NCI-H2029 treated with DMSO at 0.1 percent for 48 hours (cell line): ENCODE data around the gene TPRA1.

Experiments used
- DNase-seq: peaks from one replicate; lab custom pipeline; 2025; lab: John Stamatoyannopoulos, UW

The TPRA1 gene

DNA sequence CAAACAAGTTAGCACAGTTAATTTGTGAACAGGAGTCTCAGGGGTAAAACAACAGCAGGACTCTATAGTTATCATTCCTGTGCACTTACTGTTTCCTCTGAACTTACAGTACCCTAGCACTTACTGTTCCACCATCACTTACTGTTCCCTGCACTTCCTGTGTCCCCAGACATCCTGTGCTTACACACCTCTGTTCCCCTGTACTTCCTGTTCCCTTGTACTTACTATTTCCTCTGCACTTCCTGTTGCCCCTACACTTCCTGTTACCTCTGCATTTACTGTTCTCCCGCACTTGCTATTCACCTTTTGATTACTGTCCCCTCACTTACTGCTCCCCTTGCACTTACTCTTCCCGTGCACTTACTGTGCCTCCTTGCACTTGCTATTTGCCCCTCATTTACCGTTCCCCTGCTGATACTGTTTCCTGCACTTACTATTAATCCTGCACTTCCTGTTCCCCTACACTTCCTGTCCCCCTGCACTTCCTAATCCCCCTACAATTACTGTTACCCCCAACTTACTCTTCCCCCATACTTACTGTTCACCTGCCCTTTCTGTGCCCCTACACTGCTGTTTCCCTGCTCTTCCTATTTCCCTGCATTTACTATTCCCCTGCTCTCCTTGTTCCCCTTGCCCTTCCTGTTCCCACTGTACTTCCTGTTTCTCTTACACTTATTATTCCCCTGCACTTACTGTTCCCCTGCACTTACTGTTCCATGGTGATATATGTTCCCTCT, 30.3 kb downstream of the TPRA1 start:
- no peak for DNase-seq

DNA sequence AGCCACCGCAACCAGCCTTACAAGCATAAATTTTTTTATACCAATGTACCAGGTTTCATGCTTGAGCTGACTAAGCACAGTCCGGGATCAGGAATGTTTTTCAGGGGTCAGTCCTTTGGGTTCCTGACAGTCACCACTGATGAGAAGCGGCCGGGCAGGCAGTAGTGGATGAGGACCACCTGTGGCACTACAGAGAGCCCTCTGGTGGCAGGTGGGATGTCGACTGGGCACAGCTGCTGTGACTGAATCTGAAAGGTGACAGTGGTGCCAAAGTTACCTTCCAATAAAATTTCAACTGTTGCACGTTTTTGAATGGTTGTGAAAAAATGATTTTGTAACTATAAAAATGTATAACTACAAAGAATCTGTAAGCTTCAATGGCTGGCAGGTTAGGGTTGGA, 34.0 kb downstream of the TPRA1 start:
- DNase-seq, result no peak

DNA sequence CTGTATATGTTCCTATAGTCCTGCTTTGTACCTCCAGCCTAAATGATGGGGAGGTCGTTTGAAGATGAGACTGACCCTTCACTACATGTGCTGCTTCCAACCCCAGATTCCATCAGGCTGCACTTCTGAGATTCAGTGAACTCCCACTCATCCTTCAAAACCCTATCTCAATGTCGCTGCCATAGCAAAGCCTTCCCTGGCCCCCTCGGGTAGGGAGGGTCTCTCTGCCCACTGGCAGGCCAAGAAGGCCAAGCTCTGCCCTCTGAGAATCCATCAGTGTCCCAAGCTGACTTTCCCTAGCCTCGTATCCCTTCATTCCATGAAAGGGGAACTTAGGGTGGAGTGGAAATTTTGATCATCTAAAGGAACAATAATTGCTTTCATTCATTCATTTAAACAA, 35.4 kb downstream of the TPRA1 start:
- DNase-seq, result no peak

- no peak for DNase-seq
Measured at GRCh38 chr3:127552038-127552437, 38.5 kb downstream of the TPRA1 start.

- no peak for DNase-seq
Measured at GRCh38 chr3:127551178-127551577, 39.4 kb downstream of the TPRA1 start.

DNA sequence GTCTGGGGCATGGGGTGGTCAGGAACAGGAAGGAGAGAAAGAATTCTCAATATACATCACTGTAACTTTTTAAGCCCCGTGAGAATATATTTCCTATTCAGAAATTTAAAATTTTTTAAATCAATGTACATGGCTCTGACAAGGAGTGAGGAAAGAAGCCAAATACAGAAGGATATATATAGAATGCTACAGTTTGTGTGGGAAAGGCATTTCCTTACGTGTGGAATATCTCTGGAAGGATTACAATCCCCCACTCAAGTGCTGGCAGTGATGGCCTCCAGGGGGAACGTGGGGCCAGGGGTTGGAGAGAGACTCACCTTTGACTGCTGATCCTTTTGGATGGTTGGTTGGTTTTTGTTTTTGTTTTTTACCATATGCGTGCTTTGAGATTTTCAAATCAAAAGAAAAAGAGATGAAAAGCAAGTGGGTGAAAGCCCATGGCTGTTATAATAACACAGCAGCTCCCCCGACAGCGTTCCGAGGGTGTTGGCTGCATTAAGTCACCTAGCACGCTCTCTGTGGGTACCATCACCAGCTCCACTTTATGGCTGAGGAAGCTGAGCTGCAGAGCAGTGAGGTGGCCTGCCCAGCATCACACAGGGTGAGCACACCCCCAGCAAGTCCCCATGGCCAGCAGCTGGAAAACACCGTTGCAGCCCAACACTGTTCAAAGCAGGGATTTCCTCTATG, 39.9 kb downstream of the TPRA1 start:
- DNase-seq, result no peak

DNA sequence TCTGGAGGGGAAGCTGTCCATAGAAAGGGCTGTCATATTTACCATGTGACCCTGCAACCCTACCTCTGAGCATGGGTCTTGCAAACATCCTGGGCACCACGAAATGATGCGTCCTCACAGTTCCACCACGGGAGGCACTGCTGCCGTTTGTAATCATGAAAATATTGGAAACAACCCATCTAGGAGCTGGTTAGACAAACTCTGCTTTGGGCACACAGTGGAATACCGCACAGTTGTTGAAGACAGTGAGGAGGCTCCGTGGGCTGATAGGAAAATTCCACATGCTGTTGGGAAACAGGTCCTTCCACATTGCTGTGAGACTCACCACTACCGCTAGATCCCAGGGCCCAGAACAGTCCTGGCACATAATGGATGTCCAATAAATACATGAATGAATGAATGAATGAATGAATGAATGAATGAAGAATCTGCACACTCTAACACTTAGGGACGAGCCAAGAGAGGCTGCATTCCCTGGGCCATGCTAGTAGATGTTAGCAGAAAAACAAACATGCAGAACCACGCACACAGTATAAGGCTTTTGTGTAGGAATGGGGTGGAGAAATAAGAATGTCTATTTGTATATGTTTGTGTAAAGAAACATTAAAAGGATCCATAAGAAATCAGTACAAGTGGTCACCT, 40.6 kb downstream of the TPRA1 start:
- DNase-seq, result no peak

DNA sequence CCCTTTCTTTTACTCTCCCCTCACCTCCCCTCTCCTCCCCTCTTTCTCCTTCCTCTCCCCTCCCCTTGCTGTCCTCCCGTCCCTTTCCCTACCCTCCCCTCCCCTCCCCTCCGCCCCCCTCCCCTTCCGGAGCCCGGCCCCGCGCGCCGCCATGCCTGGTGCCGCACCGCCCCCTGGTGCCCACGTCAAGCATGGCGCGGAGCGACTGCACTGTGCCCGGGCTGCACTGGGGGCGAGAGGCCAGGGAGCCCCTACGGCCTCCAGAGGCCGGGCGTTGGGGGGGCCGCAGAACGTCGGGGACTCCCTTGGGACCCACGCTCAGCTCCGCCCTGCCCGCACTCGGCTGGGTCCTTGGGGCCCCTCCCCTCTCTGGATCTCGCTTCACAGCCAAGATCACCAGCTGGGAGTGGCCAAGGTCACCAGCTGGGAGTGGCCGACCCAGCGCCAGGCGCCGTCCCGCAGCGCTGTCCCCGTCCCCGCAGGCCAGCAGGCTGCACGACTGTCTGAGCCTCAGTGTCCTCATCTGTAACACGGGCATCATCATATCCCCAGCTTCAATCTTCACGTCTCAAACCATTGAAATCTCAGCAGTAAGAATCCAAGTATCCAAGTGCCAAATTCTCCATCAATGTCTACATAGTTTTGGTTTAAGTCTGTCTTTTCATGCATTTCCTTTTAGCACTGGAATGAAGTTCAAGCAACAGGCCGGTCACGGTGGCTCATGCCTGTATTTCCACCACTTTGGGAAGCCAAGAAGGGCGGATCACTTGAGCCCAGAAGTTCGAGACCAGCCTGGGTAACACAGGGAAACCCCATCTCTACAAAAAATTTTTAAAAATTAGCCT, 42.5 kb downstream of the TPRA1 start:
- DNase-seq, result peak; percentile 20

DNA sequence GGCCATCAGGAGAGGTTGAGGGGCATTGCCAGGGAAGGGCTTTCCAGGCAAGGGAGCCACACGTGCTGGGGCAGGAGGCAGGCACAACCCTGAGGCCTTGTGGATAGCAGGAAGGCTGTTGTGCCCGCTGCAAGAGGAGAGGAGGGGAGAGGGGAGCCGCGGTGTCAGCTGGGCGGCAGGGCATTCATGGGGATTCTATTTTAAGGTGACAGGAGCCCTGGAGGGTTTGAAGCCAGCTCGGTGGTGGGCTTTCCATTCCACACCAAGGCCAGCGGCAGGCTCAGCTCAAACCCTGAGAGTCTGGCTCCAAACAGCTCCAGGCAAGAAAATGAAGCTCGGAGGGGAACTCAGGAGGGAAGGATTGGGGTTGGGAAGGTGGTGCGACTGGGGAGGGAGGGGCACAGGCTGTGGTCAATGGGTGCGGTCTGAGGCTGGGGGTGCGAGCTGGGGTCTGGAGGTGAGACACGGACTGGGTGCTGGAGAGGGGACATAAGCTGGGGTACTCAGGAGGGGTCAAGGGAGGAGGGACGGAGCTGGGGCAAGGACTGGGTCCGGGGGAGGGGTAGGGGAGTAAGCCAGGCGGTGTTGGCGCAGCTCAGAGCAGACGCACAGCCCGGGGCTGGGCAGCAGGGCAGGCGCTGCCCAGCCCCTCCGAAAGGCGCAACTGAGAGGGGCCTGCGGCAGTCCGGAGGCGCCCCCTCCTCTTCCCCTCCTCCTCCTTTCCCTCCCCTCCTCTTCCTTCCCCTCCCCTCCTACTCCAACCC, 43.4 kb downstream of the TPRA1 start:
- DNase-seq, result no peak

DNA sequence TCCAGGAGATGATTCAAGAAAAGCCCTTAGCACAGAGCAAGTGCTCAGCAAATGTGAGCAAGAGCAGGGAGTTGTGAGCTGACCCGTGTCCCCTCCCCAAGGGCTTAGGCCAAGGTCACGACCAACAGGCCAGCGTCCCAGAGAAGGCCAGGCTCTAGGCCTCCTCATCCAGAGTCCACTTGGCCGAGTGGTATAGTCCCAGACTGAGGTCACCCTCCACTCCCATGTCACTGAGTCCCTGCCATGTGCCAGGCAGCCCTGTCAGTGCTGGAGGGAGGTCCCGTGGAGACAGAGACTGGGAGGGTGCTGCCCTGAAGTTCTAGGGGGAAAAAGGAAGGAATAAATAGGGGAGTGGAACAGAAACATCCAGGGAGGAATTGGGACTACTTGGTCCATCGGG, 44.0 kb downstream of the TPRA1 start:
- no peak for DNase-seq

- DNase-seq, result no peak
Measured at GRCh38 chr3:127545711-127546457, 44.6 kb downstream of the TPRA1 start.

DNA sequence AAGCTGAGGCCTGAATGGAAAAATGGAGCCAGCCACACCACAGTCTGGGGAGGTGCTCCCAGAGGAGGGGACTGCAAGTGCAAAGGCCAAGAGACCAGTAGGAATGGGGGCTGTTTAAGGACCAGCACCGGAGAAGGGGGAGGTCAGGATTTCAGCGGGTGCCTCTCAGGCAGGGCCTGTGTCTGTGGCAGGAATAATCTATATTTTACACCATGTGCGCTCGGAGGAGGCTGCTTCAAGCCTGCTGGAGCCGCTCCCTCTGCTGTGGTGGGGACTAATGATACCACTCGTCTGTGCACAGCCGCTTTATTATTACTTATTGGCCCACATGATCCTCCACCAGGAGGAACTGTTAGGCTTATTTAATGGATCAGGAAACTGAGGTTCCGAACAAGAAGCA, 45.3 kb downstream of the TPRA1 start:
- DNase-seq, result no peak

GRCh38 chr3:127544803-127545201, 45.7 kb downstream of the TPRA1 start:
- DNase-seq, result no peak

DNA sequence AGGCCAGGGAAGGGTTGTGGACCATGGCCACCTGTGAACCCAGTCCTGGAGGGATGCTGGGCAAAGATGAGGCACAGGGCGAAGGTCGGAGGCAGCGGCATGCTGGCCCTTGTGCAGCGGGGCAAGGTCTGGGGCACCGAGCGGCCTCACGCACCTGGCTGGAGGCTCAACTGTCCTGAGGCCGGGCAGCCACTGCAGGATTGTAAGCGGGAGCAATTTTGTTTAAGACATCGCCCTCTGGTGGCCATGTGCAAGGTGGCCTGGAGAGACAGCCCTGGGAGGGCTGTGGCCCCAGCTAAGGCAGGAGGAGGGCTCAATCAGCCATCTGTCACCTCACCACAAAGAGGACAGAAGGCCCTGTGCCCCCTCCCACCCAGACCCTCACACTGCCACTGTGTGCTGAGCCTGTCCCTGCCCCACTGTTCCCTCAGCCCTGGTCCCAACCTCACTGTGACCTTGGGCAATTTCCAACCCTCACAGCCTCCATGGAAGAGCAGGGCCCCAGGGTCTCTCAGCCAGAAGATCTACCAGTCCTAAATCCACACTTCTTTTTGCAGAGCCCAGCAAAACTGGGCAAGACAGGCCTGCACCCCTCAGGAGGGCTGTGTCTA, 46.2 kb downstream of the TPRA1 start:
- DNase-seq, result peak; percentile 66

DNA sequence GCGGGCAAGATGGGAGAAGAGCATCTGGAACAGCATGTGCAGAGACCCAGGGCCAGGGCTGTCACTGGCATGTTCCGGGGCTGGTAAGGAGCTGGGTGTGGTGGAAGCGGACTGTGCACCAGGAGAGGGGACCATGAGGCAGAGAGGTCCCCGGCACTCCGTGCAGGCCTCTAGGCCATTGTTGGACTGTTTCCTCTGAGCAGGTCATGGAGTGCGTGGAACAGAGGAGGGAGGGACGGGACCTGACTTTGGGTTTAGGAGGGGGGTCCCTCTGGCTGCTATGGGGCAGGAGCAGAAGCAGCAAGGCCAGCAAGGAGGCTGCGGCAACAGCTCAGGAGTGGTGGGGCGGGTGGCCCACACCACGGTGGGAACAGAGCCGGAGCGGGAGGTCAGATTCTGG, 47.1 kb downstream of the TPRA1 start:
- DNase-seq, result no peak

DNA sequence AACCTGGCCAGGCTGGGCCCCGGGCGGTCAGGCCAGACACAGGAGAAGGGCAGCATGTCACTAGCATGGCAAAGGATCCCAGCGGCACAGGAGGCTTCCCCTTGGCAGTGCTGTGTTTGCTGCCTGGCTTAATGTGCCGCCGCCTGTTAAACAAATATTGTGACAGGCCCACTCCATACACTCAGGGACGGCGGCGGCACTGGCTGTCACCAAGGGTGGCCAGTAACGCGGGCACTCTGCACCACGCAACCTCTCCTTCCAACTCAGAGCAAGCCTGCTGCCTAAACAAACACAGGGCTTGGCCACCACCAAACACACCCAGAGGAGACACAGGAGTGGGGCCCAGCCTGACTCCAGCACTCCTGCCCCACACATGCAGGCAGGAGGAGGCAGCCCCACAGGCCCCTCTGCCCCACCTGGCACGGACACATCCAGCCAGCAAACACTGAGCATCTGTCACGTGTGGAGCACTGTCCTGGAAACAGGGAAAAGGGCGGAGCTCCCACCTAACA, 48.0 kb downstream of the TPRA1 start:
- DNase-seq, result peak; percentile 94

- DNase-seq, result no peak
Measured at GRCh38 chr3:127541320-127541719, 49.2 kb downstream of the TPRA1 start.

DNA sequence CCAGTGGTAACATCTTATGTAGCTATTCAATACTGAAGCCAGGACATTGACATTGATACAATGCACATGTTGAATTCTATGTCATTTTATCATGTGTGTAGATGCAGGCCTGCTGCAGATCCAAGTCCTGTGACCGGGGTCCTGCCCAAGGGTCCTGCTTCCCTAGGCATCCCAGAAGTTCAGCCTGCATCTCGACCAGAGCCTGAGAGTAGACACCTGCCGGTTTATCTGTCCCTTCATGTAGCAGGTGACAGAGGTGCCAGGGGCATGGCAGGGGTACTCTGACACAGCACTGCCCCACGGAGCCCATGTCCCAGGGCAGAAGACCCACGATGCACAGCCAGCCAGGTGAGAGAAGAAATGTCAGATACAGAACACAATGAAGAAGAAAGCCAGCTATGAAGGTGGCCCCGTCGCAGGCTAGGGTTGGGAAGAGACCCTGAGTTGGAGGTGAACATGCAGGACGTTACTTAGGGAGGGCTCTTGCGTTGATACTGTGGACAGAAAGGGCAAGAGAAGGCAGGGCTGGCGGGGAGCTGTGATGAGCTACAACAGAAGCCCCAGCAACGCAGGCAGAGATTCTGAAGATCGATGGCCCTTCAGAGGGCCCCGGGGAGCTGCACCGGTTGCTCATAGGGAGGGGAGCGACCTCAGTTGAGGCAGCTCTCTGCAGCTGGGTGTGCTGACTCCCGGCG, 51.0 kb downstream of the TPRA1 start:
- no peak for DNase-seq

DNA sequence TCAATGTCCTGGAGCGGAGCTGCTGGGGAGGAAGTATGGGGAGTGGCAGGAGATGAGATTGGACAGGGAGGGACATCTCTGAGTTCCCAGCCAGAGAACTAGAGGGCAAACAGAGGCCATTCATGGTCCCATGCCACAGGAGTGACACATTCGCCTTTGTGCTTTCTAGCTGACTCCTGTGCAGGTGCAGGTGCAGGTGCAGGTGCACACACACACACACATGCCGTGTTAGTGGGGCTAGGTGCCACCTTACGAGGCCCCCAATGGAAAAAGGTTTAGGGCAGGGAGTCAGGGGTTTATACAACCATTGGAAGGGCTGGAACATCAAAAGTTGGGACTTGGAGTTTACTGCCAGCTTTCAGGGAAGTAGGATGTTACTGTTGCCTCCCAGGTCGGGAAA, 52.0 kb downstream of the TPRA1 start:
- DNase-seq, result no peak
